Measurements from ENCODE around the gene PNISR.

PNISR gene

GRCh38 chr6:99353126-99353525 lies 72.0 kb downstream of the PNISR start:
- H3K4me2 ChIP-seq (ENCODE audit: low read length) = no peak overlapping the region
- no peak overlapping the region for H3K27ac ChIP-seq
- no peaks in the 10 kb centered on the region for H3K27me3 ChIP-seq (ENCODE audit: control insufficient read depth, insufficient read depth, low read length)
- no peaks in the 10 kb centered on the region for H3K36me3 ChIP-seq (ENCODE audit: control insufficient read depth, insufficient read depth, low read length)
- H3K4me3 ChIP-seq (ENCODE audit: low read depth, low read length) = no peak overlapping the region
- no peaks in the 10 kb centered on the region for H3K9me3 ChIP-seq (ENCODE audit: control insufficient read depth, low read length)
- TF ChIP-seq CTCF (IDR thresholded peaks at IDR 0.05) = no peak
- H3K4me1 ChIP-seq = peaks cover 7% of the 10 kb centered on the region
- H3K79me2 ChIP-seq = no peaks in the 10 kb centered on the region
- H3K9ac ChIP-seq = no peak overlapping the region
- H2AFZ ChIP-seq = no peak overlapping the region

- TF ChIP-seq CTCF (IDR thresholded peaks at IDR 0.05) = no peak
- Histone ChIP-seq H3K27me3 (ENCODE audit: control insufficient read depth, insufficient read depth, low read length) (no peaks in the 10 kb centered on the region), H3K4me1 (peaks cover 7% of the 10 kb centered on the region), H2AFZ (peak overlapping the region; percentile 95), H3K36me3 (ENCODE audit: control insufficient read depth, insufficient read depth, low read length) (no peaks in the 10 kb centered on the region), H3K4me2 (ENCODE audit: low read length) (no peak overlapping the region), H3K27ac (peak overlapping the region; percentile 70), H3K4me3 (ENCODE audit: low read depth, low read length) (no peak overlapping the region), H3K79me2 (no peaks in the 10 kb centered on the region), H3K9ac (no peak overlapping the region), H3K9me3 (ENCODE audit: control insufficient read depth, low read length) (no peaks in the 10 kb centered on the region)
Observed at GRCh38 chr6:99350573-99350972, 74.5 kb downstream of the PNISR start.

- no peaks in the 10 kb centered on the region for H3K9me3 ChIP-seq (ENCODE audit: control insufficient read depth, low read length)
- no peaks in the 10 kb centered on the region for H3K36me3 ChIP-seq (ENCODE audit: control insufficient read depth, insufficient read depth, low read length)
- H3K27ac ChIP-seq = peak within 1 kb of the TSS; percentile 88
- peaks cover 7% of the 10 kb centered on the region for H3K4me1 ChIP-seq
- H3K4me2 ChIP-seq (ENCODE audit: low read length) = peak within 1 kb of the TSS; percentile 70
- H3K4me3 ChIP-seq (ENCODE audit: low read depth, low read length) = peak within 1 kb of the TSS; percentile 46
- H3K27me3 ChIP-seq (ENCODE audit: control insufficient read depth, insufficient read depth, low read length) = no peaks in the 10 kb centered on the region
- peak within 1 kb of the TSS; percentile 16 for H3K9ac ChIP-seq
- peak within 1 kb of the TSS; percentile 95 for H2AFZ ChIP-seq
- no peaks in the 10 kb centered on the region for H3K79me2 ChIP-seq
- TF ChIP-seq CTCF (IDR thresholded peaks at IDR 0.05) = peak; percentile 67
Observed at GRCh38 chr6:99349171-99350141, 75.7 kb downstream of the PNISR start, which contains the start of gene FAXC. Gene FAXC (minus strand): TSS chr6:99349674. CDS start chr6:99349372, 302 bp downstream.

GRCh38 chr6:99348288-99349170 lies 76.6 kb downstream of the PNISR start:
- H3K27me3 ChIP-seq (ENCODE audit: control insufficient read depth, insufficient read depth, low read length) = no peaks in the 10 kb centered on the region
- H3K4me1 ChIP-seq = peaks cover 7% of the 10 kb centered on the region
- peak overlapping the region; percentile 46 for H3K4me3 ChIP-seq (ENCODE audit: low read depth, low read length)
- H2AFZ ChIP-seq = peak overlapping the region; percentile 93
- no peak overlapping the region for H3K9ac ChIP-seq
- H3K9me3 ChIP-seq (ENCODE audit: control insufficient read depth, low read length) = no peaks in the 10 kb centered on the region
- H3K4me2 ChIP-seq (ENCODE audit: low read length) = peak overlapping the region; percentile 70
- H3K79me2 ChIP-seq = no peaks in the 10 kb centered on the region
- H3K36me3 ChIP-seq (ENCODE audit: control insufficient read depth, insufficient read depth, low read length) = no peaks in the 10 kb centered on the region
- TF ChIP-seq CTCF (IDR thresholded peaks at IDR 0.05) = no peak
- peak overlapping the region; percentile 88 for H3K27ac ChIP-seq

All from parathyroid adenoma (tissue), 2 donors.